ENCODE measurements around the gene CHGA. TPM values are rescaled to one million over a fixed set of nuclear protein-coding genes. Genes with fewer than 3 reads are reported as not detected.

Gene CHGA
- total RNA-seq, 6 donors from 2014 or later = 0.46 to 0.81 TPM; not detected in 4

DNA sequence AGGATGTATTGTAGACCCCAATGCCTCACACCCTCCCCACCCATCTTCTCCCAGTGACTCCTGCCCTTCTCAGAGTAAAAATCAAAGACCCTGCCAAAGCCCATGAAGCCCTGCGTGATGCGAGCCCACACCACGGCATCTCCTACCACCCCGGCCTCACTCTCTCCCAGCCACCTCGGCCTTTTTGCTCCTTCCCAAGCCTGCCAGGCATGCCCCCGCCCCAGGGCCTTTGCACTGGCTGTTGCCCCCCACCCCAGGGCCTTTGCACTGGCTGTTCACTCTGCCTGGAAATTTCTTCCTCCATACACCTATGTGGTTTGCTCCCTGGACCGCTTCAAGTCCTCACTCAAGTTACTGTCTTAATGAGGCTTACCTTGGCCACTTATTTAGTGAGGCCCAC is 5.0 kb upstream of the CHGA start:
- Histone ChIP-seq H3K9me3 (no peaks in the 10 kb centered on the region), H3K4me1 (peaks cover 0 to 3% (median 0%) of the 10 kb centered on the region in 4 donors), H3K27me3 (peaks cover 0 to 2% (median under 1%) of the 10 kb centered on the region in 4 donors), H3K36me3 (no peaks in the 10 kb centered on the region), H3K27ac (no peak overlapping the region), H3K4me3 (no peak overlapping the region)
- DNase-seq (no peak), ATAC-seq (ENCODE audit: low FRiP score in 2 of 2) (no peak)
- no peak for TF ChIP-seq POLR2A (IDR thresholded peaks at IDR 0.05)
- TF ChIP-seq EP300 (IDR thresholded peaks at IDR 0.05) = no peak
- no peak for TF ChIP-seq POLR2AphosphoS5 (IDR thresholded peaks at IDR 0.05)
- no peak for TF ChIP-seq CTCF (IDR thresholded peaks at IDR 0.05)
- WGBS, 2 donors = 79 to 82% methylated on average over 7 of the region's 7 CpGs

DNA sequence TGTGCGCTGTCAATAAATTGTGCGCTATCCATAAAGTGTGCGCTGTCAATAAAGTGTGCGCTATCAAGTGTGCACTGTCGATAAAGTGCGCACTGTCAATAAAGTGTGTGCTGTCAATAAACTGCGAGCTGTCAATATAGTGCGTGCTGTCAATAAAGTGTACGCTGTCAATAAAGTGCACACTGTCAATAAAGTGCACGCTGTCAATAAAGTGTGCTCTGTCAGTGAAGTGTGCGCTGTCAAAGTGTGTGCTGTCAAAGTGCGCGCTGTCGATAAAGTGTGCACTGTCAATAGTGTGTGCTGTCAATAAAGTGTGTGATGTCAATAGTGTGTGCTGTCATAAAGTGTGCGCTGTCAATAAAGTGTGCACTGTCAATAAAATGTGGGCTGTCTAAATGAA is 2.9 kb upstream of the CHGA start:
- no peak overlapping the region for H3K27ac ChIP-seq
- peaks cover 0 to 10% (median 0%) of the 10 kb centered on the region in 4 donors for H3K4me1 ChIP-seq
- no peaks in the 10 kb centered on the region for H3K36me3 ChIP-seq
- no peak overlapping the region for H3K4me3 ChIP-seq
- no peak for TF ChIP-seq POLR2AphosphoS5 (IDR thresholded peaks at IDR 0.05)
- TF ChIP-seq EP300 (IDR thresholded peaks at IDR 0.05) = no peak
- TF ChIP-seq CTCF (IDR thresholded peaks at IDR 0.05) = no peak
- TF ChIP-seq POLR2A (IDR thresholded peaks at IDR 0.05) = no peak
- H3K9me3 ChIP-seq = no peaks in the 10 kb centered on the region
- peaks cover 0 to 10% (median 2%) of the 10 kb centered on the region in 4 donors for H3K27me3 ChIP-seq
- 94 to 95% methylated on average over 15 of the region's 15 CpGs for WGBS, 2 donors
- no peak for DNase-seq
- ATAC-seq (ENCODE audit: low FRiP score in 2 of 2) = no peak

GRCh38 chr14:92922155-92922735 is 705 bp upstream of the CHGA start:
- ATAC-seq (ENCODE audit: low FRiP score in 2 of 2) = no peak

DNA sequence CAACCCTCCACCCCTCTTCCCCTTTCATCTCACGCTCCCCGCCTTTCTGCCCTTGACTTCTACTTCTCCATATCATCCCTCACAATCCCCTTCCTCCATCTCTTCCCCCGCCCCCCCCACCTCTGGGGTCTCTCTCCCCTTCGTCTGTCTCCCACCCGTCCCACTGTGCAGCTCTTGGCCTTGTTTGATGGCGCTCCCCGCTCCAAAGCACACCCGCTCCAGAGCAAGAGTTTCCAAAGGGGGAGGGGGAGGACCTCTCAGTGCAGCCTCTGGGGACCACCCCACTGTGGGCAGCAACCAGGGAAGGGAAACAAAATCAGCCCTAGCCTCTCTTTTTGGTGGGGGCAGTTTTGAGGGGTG is 774 bp downstream of the CHGA start:
- 37 to 41% methylated on average over 8 of the region's 8 CpGs for WGBS, 2 donors

More at GRCh38 chr14:92922155-92922735, 705 bp upstream of the CHGA start:
- no peak for DNase-seq
- WGBS, 2 donors = 67 to 71% methylated on average over 4 of the region's 4 CpGs
- Histone ChIP-seq H3K9me3 (no peaks in the 10 kb centered on the region), H3K36me3 (no peaks in the 10 kb centered on the region), H3K4me3 (no peak overlapping the region), H3K4me1 (peaks cover 0 to 10% (median 0%) of the 10 kb centered on the region in 4 donors), H3K27ac (no peak overlapping the region), H3K27me3 (peaks cover 0 to 10% (median 2%) of the 10 kb centered on the region in 4 donors)
- TF ChIP-seq POLR2AphosphoS5 (IDR thresholded peaks at IDR 0.05) (no peak), CTCF (IDR thresholded peaks at IDR 0.05) (no peak), EP300 (IDR thresholded peaks at IDR 0.05) (no peak), POLR2A (IDR thresholded peaks at IDR 0.05) (no peak)

More for the DNA sequence above, 774 bp downstream of the CHGA start:
- Histone ChIP-seq H3K27ac (no peak overlapping the region), H3K36me3 (no peaks in the 10 kb centered on the region), H3K9me3 (no peaks in the 10 kb centered on the region), H3K27me3 (peaks cover 0 to 10% (median 2%) of the 10 kb centered on the region in 4 donors), H3K4me1 (peaks cover 0 to 10% (median 0%) of the 10 kb centered on the region in 4 donors), H3K4me3 (no peak overlapping the region)
- DNase-seq (no peak), ATAC-seq (ENCODE audit: low FRiP score in 2 of 2) (no peak)
- TF ChIP-seq POLR2A (IDR thresholded peaks at IDR 0.05) = no peak
- TF ChIP-seq CTCF (IDR thresholded peaks at IDR 0.05) = no peak
- no peak for TF ChIP-seq EP300 (IDR thresholded peaks at IDR 0.05)
- no peak for TF ChIP-seq POLR2AphosphoS5 (IDR thresholded peaks at IDR 0.05)

Data from upper lobe of left lung (tissue), 6 donors.